ENCODE results near the gene CNTNAP5.

The CNTNAP5 gene

GRCh38 chr2:124147552-124147951, 122.5 kb downstream of the CNTNAP5 start:
- peak in 2 of 10 donors; percentile 65 to 76 for DNase-seq
- intact Hi-C loops (cut with DNase I): no loop called here

GRCh38 chr2:124149571-124149970, 124.5 kb downstream of the CNTNAP5 start:
- peak in 1 of 10 donors; percentile 43 for DNase-seq
- intact Hi-C loops (cut with DNase I): no loop called here

GRCh38 chr2:124151691-124152090, 126.6 kb downstream of the CNTNAP5 start:
- intact Hi-C loops (cut with DNase I): no loop called here
- no peak for DNase-seq

- intact Hi-C loops (cut with DNase I): no loop called here
- no peak for DNase-seq
Measured at GRCh38 chr2:124153713-124154112, 128.6 kb downstream of the CNTNAP5 start.

GRCh38 chr2:124159166-124159565, 134.1 kb downstream of the CNTNAP5 start:
- intact Hi-C loops (cut with DNase I): no loop called here
- DNase-seq: no peak

- DNase-seq: no peak
- intact Hi-C loops (cut with DNase I): no loop called here
Measured at GRCh38 chr2:124161542-124161941, 136.5 kb downstream of the CNTNAP5 start.

GRCh38 chr2:124162256-124162655, 137.2 kb downstream of the CNTNAP5 start:
- no peak for DNase-seq
- intact Hi-C loops (cut with DNase I): no loop called here

- intact Hi-C loops (cut with DNase I): no loop called here
- no peak for DNase-seq
Measured at GRCh38 chr2:124163840-124164239, 138.8 kb downstream of the CNTNAP5 start.

- peak in 2 of 10 donors; percentile 65 to 67 for DNase-seq
- intact Hi-C loops (cut with DNase I): no loop called here
Measured at GRCh38 chr2:124165698-124166097, 140.6 kb downstream of the CNTNAP5 start.

GRCh38 chr2:124171472-124172063, 146.5 kb downstream of the CNTNAP5 start:
- no peak for DNase-seq
- intact Hi-C loops (cut with DNase I): no loop called here

GRCh38 chr2:124178719-124179118, 153.6 kb downstream of the CNTNAP5 start:
- DNase-seq: no peak
- intact Hi-C loops (cut with DNase I): no loop called here

- no peak for DNase-seq
- intact Hi-C loops (cut with DNase I): no loop called here
Measured at GRCh38 chr2:124180635-124181034, 155.5 kb downstream of the CNTNAP5 start.

GRCh38 chr2:124186801-124187200, 161.7 kb downstream of the CNTNAP5 start:
- DNase-seq: no peak
- intact Hi-C loops (cut with DNase I): no loop called here

GRCh38 chr2:124187948-124188347, 162.9 kb downstream of the CNTNAP5 start:
- intact Hi-C loops (cut with DNase I): no loop called here
- DNase-seq: no peak

GRCh38 chr2:124193706-124194105, 168.6 kb downstream of the CNTNAP5 start:
- no peak for DNase-seq
- intact Hi-C loops (cut with DNase I): no loop called here

- DNase-seq: no peak
Measured at GRCh38 chr2:124201713-124202112, 176.6 kb downstream of the CNTNAP5 start.

GRCh38 chr2:124209441-124209840, 184.4 kb downstream of the CNTNAP5 start:
- intact Hi-C loops (cut with DNase I): no loop called here
- DNase-seq: no peak

More at GRCh38 chr2:124201713-124202112, 176.6 kb downstream of the CNTNAP5 start:
- intact Hi-C loops (cut with DNase I): no loop called here

GRCh38 chr2:124211461-124211860, 186.4 kb downstream of the CNTNAP5 start:
- intact Hi-C loops (cut with DNase I): no loop called here
- DNase-seq: no peak

- DNase-seq: no peak
- intact Hi-C loops (cut with DNase I): no loop called here
Measured at GRCh38 chr2:124213977-124214587, 189.0 kb downstream of the CNTNAP5 start.

- no peak for DNase-seq
- intact Hi-C loops (cut with DNase I): no loop called here
Measured at GRCh38 chr2:124246170-124246569, 221.1 kb downstream of the CNTNAP5 start.

GRCh38 chr2:124248386-124248785, 223.3 kb downstream of the CNTNAP5 start:
- DNase-seq: no peak
- intact Hi-C loops (cut with DNase I): no loop called here

GRCh38 chr2:124250433-124250832, 225.3 kb downstream of the CNTNAP5 start:
- no peak for DNase-seq
- intact Hi-C loops (cut with DNase I): no loop called here

- DNase-seq: no peak
- intact Hi-C loops (cut with DNase I): no loop called here
Measured at GRCh38 chr2:124254621-124255020, 229.5 kb downstream of the CNTNAP5 start.

Measured in posterior cingulate gyrus (tissue), 11 donors.